SU-DHL-6 (cell line): ENCODE results near the gene ASCL2.

Experiments
- H2AFZ ChIP-seq: fragments of 200-600 bp; sonication (generic); 2 replicates; pipeline ENCODE4 v1.6.1; 2014; ENCODE audit warnings: low read depth, mild to moderate bottlenecking, moderate library complexity, mixed read lengths, antibody characterized with exemption, low read length; ENCODE audit not compliant: severe bottlenecking
- H3F3A ChIP-seq: fragments of 200-600 bp; shearing (Covaris generic); 2 replicates; pipeline ENCODE4 v1.6.0; 2016; ENCODE audit warnings: antibody characterized with exemption, mild to moderate bottlenecking; ENCODE audit not compliant: insufficient read depth
- H3K27ac ChIP-seq: fragments of 200-600 bp; sonication (generic); 2 replicates; pipeline ENCODE4 v1.5.1; 2016; ENCODE audit warnings: low read depth, mild to moderate bottlenecking, low read length, moderate library complexity, mixed read lengths
- H3K27me3 ChIP-seq: fragments of 200-600 bp; sonication (generic), shearing (Covaris generic); 2 replicates; pipeline ENCODE4 v1.6.0; 2014; ENCODE audit warnings: mild to moderate bottlenecking, low read length
- H3K36me3 ChIP-seq: fragments of 200-600 bp; sonication (generic); 2 replicates; pipeline ENCODE4 v1.6.1; 2014; ENCODE audit warnings: mild to moderate bottlenecking, low read length, mixed read lengths
- H3K4me2 ChIP-seq: fragments of 300-600, 200-600 bp; shearing (Covaris generic), sonication (generic); 2 replicates; pipeline ENCODE4 v1.6.0; 2014; ENCODE audit warnings: low read length, low read depth, mild to moderate bottlenecking; ENCODE audit not compliant: poor library complexity, severe bottlenecking
- H3K4me3 ChIP-seq: fragments of 200-600 bp; sonication (generic); 2 replicates; pipeline ENCODE4 v1.5.1; 2014; ENCODE audit warnings: antibody characterized with exemption, low read length, mild to moderate bottlenecking, mixed read lengths; ENCODE audit not compliant: insufficient read depth, poor library complexity, severe bottlenecking
- H3K79me2 ChIP-seq: fragments of 200-600 bp; sonication (generic); 2 replicates; pipeline ENCODE4 v1.6.1; 2014; ENCODE audit warnings: mild to moderate bottlenecking, low read length, moderate library complexity; ENCODE audit not compliant: insufficient read depth
- H3K9ac ChIP-seq: fragments of 200-600 bp; sonication (generic); 2 replicates; pipeline ENCODE4 v1.7.0; 2014; ENCODE audit warnings: mild to moderate bottlenecking, low read length
- H3K9me2 ChIP-seq: fragments of 200-600 bp; sonication (generic); replicated peaks from 2 replicates; pipeline ENCODE4 v1.6.1; 2014; ENCODE audit warnings: low read length; ENCODE audit not compliant: insufficient read depth
- H3K9me3 ChIP-seq: fragments of 200-600 bp; sonication (generic); 2 replicates; pipeline ENCODE4 v1.6.1; 2014; ENCODE audit warnings: low read length, mixed read lengths; ENCODE audit not compliant: insufficient read depth
- H4K20me1 ChIP-seq: fragments of 200-600 bp; sonication (generic); 2 replicates; pipeline ENCODE4 v1.6.1; 2014; ENCODE audit warnings: low read depth, mild to moderate bottlenecking, antibody characterized with exemption, low read length, moderate library complexity, mixed read lengths
- EZH2phosphoT487 ChIP-seq: fragments of 200-600 bp; sonication (generic), shearing (Covaris generic); conservative IDR thresholded peaks from 2 replicates; pipeline ENCODE4 v1.6.1; 2018; ENCODE audit warnings: mild to moderate bottlenecking, antibody characterized with exemption, low read length, moderate library complexity, mixed read lengths
- TF ChIP-seq, protein P1 (sequence below): fragments of 200-600 bp; sonication (generic); IDR thresholded peaks from one replicate; pipeline ENCODE4 v1.5.1; 2017; ENCODE audit warnings: antibody characterized with exemption, mild to moderate bottlenecking, low read length, moderate library complexity; ENCODE audit not compliant: insufficient read depth, poor library complexity, severe bottlenecking

ASCL2 gene

GRCh38 chr11:2313051-2313951 lies 42.9 kb upstream of the ASCL2 start:
- H3K36me3 ChIP-seq = no peaks in the 10 kb centered on the region
- H2AFZ ChIP-seq = no peak overlapping the region
- no peak overlapping the region for H3K27ac ChIP-seq
- H3K9me2 ChIP-seq = no peaks in the 10 kb centered on the region
- no peaks in the 10 kb centered on the region for H3K9me3 ChIP-seq
- H3F3A ChIP-seq = no peaks in the 10 kb centered on the region
- no peaks in the 10 kb centered on the region for H4K20me1 ChIP-seq
- no peak for TF ChIP-seq EZH2phosphoT487
- TF ChIP-seq, protein P1, sequence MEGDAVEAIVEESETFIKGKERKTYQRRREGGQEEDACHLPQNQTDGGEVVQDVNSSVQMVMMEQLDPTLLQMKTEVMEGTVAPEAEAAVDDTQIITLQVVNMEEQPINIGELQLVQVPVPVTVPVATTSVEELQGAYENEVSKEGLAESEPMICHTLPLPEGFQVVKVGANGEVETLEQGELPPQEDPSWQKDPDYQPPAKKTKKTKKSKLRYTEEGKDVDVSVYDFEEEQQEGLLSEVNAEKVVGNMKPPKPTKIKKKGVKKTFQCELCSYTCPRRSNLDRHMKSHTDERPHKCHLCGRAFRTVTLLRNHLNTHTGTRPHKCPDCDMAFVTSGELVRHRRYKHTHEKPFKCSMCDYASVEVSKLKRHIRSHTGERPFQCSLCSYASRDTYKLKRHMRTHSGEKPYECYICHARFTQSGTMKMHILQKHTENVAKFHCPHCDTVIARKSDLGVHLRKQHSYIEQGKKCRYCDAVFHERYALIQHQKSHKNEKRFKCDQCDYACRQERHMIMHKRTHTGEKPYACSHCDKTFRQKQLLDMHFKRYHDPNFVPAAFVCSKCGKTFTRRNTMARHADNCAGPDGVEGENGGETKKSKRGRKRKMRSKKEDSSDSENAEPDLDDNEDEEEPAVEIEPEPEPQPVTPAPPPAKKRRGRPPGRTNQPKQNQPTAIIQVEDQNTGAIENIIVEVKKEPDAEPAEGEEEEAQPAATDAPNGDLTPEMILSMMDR = no peak
- H3K79me2 ChIP-seq = no peaks in the 10 kb centered on the region
- no peak overlapping the region for H3K4me2 ChIP-seq
- no peak overlapping the region for H3K4me3 ChIP-seq
- H3K27me3 ChIP-seq = no peaks in the 10 kb centered on the region
- H3K9ac ChIP-seq = no peak overlapping the region

- Histone ChIP-seq H3K27me3 (no peaks in the 10 kb centered on the region), H3F3A (no peaks in the 10 kb centered on the region), H3K9me2 (no peaks in the 10 kb centered on the region), H3K9me3 (no peaks in the 10 kb centered on the region), H2AFZ (no peak overlapping the region), H3K36me3 (no peaks in the 10 kb centered on the region), H3K4me3 (no peak overlapping the region), H4K20me1 (no peaks in the 10 kb centered on the region), H3K79me2 (no peaks in the 10 kb centered on the region), H3K27ac (no peak overlapping the region), H3K4me2 (no peak overlapping the region), H3K9ac (no peak overlapping the region)
- TF ChIP-seq, protein P1 = no peak
- TF ChIP-seq EZH2phosphoT487 = no peak
These were observed 42.0 kb upstream of the ASCL2 start for GRCh38 chr11:2312232-2313042.

DNA sequence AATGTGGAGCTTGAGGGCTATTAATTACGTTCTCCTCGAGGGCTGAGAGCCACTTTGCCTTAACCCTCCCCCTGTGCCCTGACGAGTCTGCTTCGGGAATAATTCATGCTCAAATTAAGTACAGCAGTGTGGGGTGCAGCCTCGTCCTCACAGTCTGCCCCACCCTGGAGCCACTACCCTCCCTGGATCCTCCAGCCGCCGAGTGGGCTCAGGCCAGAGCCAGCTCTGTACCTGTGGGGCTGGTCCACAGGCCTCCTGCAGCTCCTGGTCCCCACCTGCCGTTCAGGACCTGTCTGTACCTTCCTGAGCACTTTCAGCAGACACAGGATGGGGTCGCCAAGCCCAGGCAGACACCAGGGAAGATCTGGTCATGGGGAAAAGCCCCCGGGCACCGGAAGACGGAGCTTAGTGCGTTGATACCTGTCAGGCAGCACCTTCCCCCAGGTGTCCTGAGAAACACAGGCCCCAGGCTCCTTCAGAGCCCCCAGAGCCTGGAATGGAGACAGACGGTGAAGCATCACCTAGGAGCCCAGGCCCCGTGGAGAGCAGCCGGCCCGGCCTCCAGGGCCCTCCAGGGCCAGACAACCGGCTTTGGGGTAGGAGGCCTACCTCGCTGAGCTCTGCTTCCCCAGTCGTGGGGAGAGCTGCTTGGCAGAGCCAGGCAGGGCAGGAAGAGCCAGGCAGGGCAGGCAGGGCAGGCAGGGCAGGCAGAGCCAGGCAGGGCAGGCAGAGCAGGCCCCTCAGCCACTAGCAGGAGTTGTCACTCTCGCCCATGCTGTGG lies 41.2 kb upstream of the ASCL2 start:
- Histone ChIP-seq H3K79me2 (no peaks in the 10 kb centered on the region), H4K20me1 (no peaks in the 10 kb centered on the region), H3K4me2 (no peak overlapping the region), H3K4me3 (no peak overlapping the region), H3K9me3 (no peaks in the 10 kb centered on the region), H3K36me3 (no peaks in the 10 kb centered on the region), H2AFZ (no peak overlapping the region), H3K27me3 (no peaks in the 10 kb centered on the region), H3F3A (no peaks in the 10 kb centered on the region), H3K9ac (no peak overlapping the region), H3K27ac (no peak overlapping the region), H3K9me2 (no peaks in the 10 kb centered on the region)
- TF ChIP-seq EZH2phosphoT487 = no peak
- TF ChIP-seq, protein P1 = no peak
